Measurements from ENCODE around the gene PLEKHM2.
"Not testable (repeated sequence)": the region's sequence is repeated elsewhere in the genome, so short reads cannot be mapped to it uniquely, and the experiment has no call there.

Gene PLEKHM2

DNA sequence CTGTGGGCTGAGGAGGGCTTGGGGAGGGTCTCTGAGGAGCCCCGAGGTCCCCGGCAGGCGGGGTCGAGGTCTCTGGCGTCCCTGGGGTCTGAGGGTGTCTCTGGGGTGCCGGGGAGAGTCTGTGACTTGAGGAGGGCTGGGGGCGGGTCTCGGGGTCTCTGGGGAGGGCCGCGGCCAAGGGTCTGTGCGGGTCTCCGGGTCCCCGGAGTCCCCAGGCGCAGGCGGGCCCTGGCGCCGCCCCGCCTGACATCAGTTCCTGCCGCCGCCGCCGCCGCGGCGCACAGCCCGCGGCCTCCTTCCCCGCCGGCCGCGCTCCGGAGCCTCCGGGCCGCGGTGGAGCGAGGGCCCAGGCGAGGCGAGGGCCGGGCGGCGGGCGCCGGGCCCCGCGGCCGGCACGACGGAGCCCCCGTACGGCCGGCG lies at the start of gene PLEKHM2:
Gene PLEKHM2, plus strand, starts transcription at position 279 of the 420 bp plus-strand sequence. CDS start 239 bp downstream, outside the sequence.
- DNase-seq (ENCODE audit: low read depth in 2 of 2): peak; percentile 25 to 50

DNA sequence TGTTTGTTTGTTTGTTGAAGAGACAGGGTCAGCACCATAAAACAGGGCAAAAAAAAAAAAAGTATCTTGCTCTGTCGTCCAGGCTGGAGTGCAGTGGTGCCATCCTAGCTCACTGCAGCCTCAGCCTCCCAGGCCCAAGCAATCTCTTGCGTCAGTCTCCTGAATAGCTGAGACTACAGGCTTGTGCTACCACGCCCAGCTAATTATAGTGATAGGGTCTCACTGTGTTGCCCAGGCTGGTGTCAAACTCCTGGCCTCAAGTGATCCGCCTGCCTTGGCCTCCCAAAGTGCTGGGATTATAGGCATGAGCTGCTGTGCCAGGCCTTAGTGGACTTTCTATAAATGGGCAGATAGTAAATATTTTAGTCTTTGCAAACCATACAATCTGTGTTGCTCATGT lies 47.7 kb upstream of the PLEKHM2 start:
- DNase-seq (ENCODE audit: low read depth in 2 of 2): no peak

DNA sequence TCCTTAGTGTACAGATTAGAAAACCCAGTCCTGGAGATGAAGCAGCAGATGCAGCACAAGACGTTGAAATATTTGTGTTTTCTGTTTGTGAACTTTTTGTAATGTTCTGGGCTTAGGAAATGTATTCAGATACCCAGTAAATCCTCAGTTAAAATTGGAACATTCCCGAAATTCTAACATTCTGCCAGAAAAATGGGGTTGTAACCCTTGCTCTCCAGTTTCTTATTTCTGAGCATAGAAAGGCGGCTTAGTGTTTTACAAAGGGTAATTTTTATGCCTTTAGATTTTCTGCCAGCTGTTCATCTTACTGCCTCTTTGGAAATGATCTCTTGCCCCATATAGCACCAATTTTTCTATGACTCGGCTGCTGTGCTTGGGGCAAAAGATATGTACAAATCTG lies 46.3 kb upstream of the PLEKHM2 start:
- no peak for DNase-seq (ENCODE audit: low read depth in 2 of 2)

GRCh38 chr1:15639262-15639661 lies 44.9 kb upstream of the PLEKHM2 start:
- DNase-seq (ENCODE audit: low read depth in 2 of 2): no peak

DNA sequence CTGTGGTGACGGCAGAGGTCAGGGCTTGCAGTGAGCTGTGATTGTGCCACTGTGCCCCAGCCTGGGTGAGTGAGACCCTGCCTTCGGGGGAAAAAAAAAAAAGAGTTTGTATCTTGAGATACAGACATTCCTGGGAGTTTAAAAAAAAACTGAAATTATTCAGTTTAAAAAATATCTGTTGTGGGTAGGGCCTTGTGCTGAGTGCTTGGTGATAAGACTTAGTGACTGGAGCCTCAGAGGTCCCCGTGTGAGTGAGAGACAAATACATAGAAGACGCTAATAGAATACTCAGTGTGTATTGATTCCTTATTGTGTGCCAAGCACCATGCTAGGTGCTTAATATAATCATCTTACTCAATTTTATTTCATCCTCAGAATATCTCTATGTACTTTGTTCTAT lies 44.2 kb upstream of the PLEKHM2 start:
- no peak for DNase-seq (ENCODE audit: low read depth in 2 of 2)

DNA sequence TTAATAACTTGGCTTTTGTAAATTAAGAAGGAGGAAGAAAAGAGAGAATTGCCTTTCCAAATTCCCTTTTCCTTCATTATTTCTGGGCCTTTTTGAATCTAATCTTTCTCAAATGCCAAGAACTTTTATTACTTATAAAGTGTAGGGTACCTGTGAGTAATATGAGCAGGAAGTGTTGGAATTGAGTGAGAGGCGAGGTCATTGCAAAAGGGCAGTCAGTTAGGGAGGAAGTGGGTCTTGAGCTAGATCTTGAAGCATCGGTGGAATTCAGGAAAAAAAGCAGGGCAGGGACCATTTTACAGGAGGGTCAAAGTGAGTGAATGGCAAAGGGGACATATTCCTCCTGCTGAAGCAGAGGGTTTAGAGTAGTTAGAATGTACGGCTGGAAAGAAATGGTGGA lies 43.5 kb upstream of the PLEKHM2 start:
- no peak for DNase-seq (ENCODE audit: low read depth in 2 of 2)

- DNase-seq (ENCODE audit: low read depth in 2 of 2): no peak
Measured at GRCh38 chr1:15649937-15650336, 34.2 kb upstream of the PLEKHM2 start.

DNA sequence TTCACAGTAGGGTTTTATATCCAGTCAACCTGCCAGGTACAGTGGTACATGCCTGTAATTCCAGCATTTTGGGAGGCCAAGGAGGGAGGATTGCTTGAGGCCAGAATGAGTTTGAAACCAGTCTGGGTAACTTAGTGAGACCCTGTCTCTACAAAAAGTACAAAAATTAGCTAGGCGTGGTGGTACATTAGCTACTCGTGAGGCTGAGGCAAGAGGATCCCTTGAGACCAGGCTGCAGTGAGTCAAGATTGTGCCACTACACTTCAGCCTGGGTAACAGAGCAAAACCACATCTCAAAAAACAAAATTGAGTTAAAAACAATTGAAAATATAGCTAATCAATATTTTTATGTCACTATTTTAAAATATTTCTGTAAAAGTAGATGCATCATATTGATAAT lies 33.7 kb upstream of the PLEKHM2 start:
- no peak for DNase-seq (ENCODE audit: low read depth in 2 of 2)

GRCh38 chr1:15652130-15652529 lies 32.0 kb upstream of the PLEKHM2 start:
- DNase-seq (ENCODE audit: low read depth in 2 of 2): not testable (repeated sequence)

DNA sequence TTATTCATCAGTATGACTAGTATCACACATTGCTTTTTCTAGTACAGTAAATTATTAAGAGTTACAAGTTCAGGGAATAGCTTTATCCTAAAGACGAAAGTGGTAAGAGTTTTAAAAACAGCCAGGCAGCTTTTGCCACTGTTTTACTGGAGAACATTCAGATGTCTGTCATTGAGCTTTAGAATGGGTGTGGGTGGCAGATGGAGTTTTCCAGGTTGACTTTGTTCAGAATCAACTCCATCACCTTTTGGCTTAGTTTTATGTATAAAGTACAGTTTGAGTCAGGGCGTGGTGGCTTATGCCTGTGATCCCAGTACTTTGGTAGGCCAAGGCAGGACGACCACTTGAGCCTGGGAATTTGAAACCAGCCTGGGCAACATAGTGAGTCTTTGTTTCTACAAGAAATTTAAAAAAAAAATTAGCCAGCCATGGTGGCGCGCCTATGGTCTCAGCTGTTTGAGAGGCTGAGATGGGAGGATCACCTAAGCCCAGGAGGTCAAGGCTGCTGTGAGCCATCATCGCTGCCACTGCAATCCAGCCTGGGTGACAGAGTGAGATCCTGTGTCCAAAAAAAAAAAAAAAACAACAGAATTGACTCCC lies 29.9 kb upstream of the PLEKHM2 start:
- no peak for DNase-seq (ENCODE audit: low read depth in 2 of 2)

DNA sequence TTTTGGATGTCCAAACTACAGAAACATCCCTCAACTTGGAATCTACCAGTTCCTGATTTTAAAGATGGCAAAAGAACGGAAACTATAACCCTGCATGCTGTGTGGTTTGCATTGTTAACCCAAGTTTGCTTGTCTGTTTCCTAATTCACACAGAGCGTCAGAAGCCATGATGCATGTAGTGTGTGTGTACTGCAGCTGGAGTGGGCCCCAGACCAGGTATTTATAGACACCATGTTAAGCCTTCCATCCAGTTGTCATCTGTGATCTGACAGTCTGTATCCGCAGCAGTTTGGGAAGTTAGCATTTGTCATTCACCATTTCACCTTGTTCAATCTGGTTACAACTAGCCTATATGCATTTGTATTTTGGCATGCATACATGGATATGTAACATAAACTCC lies 27.7 kb upstream of the PLEKHM2 start:
- no peak for DNase-seq (ENCODE audit: low read depth in 2 of 2)

- DNase-seq (ENCODE audit: low read depth in 2 of 2): no peak
Measured at GRCh38 chr1:15657021-15657420, 27.1 kb upstream of the PLEKHM2 start.

GRCh38 chr1:15660151-15660550 lies 24.0 kb upstream of the PLEKHM2 start:
- no peak for DNase-seq (ENCODE audit: low read depth in 2 of 2)

- no peak for DNase-seq (ENCODE audit: low read depth in 2 of 2)
Measured at GRCh38 chr1:15662477-15662876, 21.6 kb upstream of the PLEKHM2 start.

DNA sequence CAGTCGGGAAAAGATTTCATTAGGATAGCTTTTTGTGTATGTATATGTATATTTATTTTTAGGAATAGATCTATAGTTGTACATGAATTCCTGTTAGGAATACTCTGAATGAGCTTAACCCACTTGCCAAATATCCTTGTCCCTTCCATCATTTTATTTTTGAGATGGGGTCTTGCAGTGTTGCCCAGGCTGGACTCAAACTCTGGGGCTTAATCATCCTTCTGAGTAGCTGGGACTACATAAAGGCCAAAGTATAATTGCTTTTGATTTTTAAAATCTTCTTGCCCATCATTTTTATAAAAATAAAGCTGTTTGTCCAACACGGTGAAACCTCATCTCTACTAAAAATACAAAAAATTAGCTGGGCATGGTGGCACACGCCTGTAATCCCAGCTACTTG lies 20.2 kb upstream of the PLEKHM2 start:
- DNase-seq (ENCODE audit: low read depth in 2 of 2): no peak

- DNase-seq (ENCODE audit: low read depth in 2 of 2): no peak
Measured at GRCh38 chr1:15667362-15667761, 16.8 kb upstream of the PLEKHM2 start.

DNA sequence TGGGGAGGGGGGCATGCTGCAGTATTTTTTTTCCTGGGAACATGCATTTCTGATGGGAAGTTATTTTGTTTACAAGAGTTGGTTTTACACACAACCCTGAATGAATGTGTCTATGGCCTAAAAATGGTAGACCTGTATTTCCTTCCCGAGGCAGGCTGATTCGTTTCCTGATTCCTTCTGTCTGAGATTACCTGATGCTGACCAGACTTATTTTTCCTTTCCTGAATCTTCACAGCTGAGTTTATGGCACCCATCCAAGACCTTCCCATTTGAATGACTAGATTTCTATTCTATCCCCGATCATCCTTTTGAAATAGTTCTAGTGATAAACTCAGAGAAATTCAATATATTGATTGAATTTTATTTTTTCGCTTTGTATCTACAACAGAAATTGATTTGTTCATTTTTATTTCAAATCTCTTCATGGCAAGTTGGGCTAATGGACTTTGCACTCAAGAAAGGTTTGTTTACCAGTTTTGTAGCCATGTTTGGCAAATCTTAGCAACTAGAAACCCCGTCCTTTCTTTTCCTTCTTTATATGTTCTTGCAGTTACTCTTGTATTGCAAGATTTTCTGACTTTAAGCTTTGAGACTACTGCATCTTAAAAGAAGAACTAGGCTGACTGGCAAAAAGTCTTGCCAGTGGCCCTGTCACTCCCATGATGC lies 15.9 kb upstream of the PLEKHM2 start:
- no peak for DNase-seq (ENCODE audit: low read depth in 2 of 2)

- DNase-seq (ENCODE audit: low read depth in 2 of 2): no peak
Measured at GRCh38 chr1:15669074-15669473, 15.0 kb upstream of the PLEKHM2 start.

- no peak for DNase-seq (ENCODE audit: low read depth in 2 of 2)
Measured at GRCh38 chr1:15669864-15670263, 14.3 kb upstream of the PLEKHM2 start.

DNA sequence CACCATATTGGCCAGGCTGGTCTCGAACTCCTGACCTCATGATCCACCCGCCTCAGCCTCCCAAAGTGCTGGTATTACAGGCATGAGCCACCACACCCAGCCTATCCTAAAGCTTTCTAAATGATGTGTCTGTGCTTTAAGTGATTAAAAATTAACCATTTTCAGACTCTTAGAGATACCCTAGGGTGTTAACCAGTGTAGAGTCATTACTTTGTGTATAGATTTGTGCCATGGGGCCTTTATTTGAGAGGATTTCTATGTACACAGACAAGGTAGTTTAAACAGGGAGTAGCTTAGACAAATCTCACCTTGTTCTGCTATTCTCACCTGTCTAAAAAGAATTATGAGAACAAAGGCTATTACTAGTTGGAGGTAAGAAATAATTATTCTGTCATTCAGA lies 12.7 kb upstream of the PLEKHM2 start:
- DNase-seq (ENCODE audit: low read depth in 2 of 2): no peak

DNA sequence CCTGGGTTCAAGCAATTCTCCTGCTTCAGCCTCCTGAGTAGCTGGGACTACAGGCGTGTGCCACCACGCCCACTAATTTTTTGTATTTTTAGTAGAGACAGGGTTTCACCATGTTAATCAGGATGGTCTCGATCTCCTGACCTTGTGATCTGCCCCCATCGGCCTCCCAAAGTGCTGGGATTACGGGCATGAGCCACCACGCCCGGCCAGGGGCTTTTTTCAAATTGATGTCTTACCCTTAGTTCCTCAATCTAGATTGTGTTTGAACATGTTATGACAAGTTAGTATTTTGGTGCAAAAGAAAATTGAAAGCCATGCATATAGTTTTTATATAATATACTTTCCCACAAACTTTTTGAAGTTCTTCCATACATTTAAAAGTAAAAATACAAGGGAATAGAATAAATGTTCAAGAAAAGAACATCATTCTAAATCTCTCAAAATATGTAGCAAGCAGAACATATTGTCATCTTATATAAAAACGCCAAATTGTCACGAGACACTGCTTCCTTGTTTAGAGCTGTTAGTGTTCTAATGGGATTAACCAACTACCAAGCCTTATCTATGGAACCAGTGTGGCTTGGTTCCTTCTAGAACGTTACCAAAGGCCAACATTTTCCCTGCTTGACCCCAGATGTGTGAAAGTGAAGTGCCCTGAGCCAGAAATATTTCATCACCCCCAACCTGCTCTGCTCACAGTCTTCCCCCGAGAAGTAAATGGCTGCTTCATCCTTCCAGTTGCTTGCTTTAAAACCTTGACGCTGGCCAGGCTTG lies 9.5 kb upstream of the PLEKHM2 start:
- no peak for DNase-seq (ENCODE audit: low read depth in 2 of 2)

- DNase-seq (ENCODE audit: low read depth in 2 of 2): no peak
Measured at GRCh38 chr1:15676010-15676409, 8.1 kb upstream of the PLEKHM2 start.

All from stimulated activated CD4-positive, alpha-beta T cell treated with anti-CD3 and anti-CD28 coated beads, Interleukin-1b, Interleukin-23, amount 100 ng/mL, for 4 hours (primary cell).